DOHH2 (cell line): ENCODE data around the gene ZBTB44.

Source experiments
- H3F3A ChIP-seq: fragments of 200-600 bp; sonication (generic), shearing (Covaris generic); 2 replicates; pipeline ENCODE4 v1.6.0; 2016; ENCODE audit warnings: antibody characterized with exemption, mild to moderate bottlenecking; ENCODE audit not compliant: control insufficient read depth, insufficient read depth
- H3K27ac ChIP-seq: fragments of 200-600 bp; sonication (generic); 2 replicates; pipeline ENCODE4 v1.5.1; 2014; ENCODE audit warnings: low read depth, mild to moderate bottlenecking, low read length, moderate library complexity
- H3K27me3 ChIP-seq: fragments of 200-600 bp; sonication (generic); 2 replicates; pipeline ENCODE4 v1.6.1; 2014; ENCODE audit warnings: mild to moderate bottlenecking, low read length, mixed read lengths; ENCODE audit not compliant: control insufficient read depth
- H3K36me3 ChIP-seq: fragments of 200-600 bp; sonication (generic); 2 replicates; pipeline ENCODE4 v1.6.1; 2014; ENCODE audit warnings: mild to moderate bottlenecking, low read length, moderate library complexity, mixed read lengths; ENCODE audit not compliant: control insufficient read depth
- H3K4me1 ChIP-seq: fragments of 200-600 bp; sonication (generic); 2 replicates; pipeline ENCODE4 v1.6.1; 2014; ENCODE audit warnings: mild to moderate bottlenecking, low read length, mixed read lengths; ENCODE audit not compliant: control insufficient read depth
- H3K4me2 ChIP-seq: fragments of 200-600 bp; sonication (generic); 2 replicates; pipeline ENCODE4 v1.6.0; 2014; ENCODE audit warnings: mild to moderate bottlenecking, low read length, moderate library complexity
- H3K4me3 ChIP-seq: fragments of 200-600 bp; sonication (generic); 2 replicates; pipeline ENCODE4 v1.5.1; 2014; ENCODE audit warnings: mild to moderate bottlenecking, low read length, mixed read lengths
- H3K79me2 ChIP-seq: fragments of 200-600 bp; sonication (generic); 2 replicates; pipeline ENCODE4 v1.6.1; 2014; ENCODE audit warnings: mild to moderate bottlenecking, low read length, mixed read lengths; ENCODE audit not compliant: control insufficient read depth
- H3K9me2 ChIP-seq: fragments of 200-600 bp; sonication (generic); replicated peaks from 2 replicates; pipeline ENCODE4 v1.6.1; 2014; ENCODE audit warnings: mild to moderate bottlenecking, low read length, mixed read lengths; ENCODE audit not compliant: control insufficient read depth
- H3K9me3 ChIP-seq: fragments of 200-600 bp; sonication (generic); 2 replicates; pipeline ENCODE4 v1.6.1; 2014; ENCODE audit warnings: antibody characterized with exemption, low read length, mixed read lengths; ENCODE audit not compliant: control insufficient read depth, insufficient read depth
- H4K20me1 ChIP-seq: fragments of 200-600 bp; sonication (generic); 2 replicates; pipeline ENCODE4 v1.6.0; 2014; ENCODE audit warnings: low read depth, mild to moderate bottlenecking, antibody characterized with exemption, low read length, moderate library complexity; ENCODE audit not compliant: control insufficient read depth, insufficient read depth
- EZH2phosphoT487 ChIP-seq: fragments of 200-600 bp; sonication (generic); IDR thresholded peaks from 2 replicates; pipeline ENCODE4 v1.6.1; 2017; ENCODE audit warnings: borderline replicate concordance, mild to moderate bottlenecking, antibody characterized with exemption, low read length, moderate library complexity, mixed read lengths
- TF ChIP-seq, protein P1 (sequence below): fragments of 200-600 bp; sonication (generic); IDR thresholded peaks from one replicate; pipeline ENCODE4 v1.5.1; 2014; ENCODE audit warnings: antibody characterized with exemption, mild to moderate bottlenecking, low read depth, low read length; ENCODE audit not compliant: poor library complexity, severe bottlenecking

ZBTB44 gene

DNA sequence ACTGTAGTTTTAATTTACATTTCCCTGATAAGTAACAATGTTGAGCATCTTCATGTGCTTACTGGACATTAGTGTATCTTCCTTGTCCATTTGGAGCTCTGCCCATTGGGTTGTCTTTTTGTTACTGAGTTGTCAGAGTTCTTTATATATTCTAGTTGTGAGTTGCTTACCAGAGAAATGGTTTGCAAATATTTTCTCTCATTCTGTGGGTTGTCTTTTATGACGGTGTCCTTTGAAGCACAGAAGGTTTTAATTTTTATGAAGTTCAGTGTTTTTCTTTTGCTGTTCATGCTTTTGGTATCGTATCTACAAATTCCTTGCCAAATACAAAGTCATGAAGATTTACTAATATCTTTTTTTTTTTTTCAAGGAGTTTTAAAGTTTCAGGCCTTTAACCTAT is 42.4 kb downstream of the ZBTB44 start:
- TF ChIP-seq, protein P1, sequence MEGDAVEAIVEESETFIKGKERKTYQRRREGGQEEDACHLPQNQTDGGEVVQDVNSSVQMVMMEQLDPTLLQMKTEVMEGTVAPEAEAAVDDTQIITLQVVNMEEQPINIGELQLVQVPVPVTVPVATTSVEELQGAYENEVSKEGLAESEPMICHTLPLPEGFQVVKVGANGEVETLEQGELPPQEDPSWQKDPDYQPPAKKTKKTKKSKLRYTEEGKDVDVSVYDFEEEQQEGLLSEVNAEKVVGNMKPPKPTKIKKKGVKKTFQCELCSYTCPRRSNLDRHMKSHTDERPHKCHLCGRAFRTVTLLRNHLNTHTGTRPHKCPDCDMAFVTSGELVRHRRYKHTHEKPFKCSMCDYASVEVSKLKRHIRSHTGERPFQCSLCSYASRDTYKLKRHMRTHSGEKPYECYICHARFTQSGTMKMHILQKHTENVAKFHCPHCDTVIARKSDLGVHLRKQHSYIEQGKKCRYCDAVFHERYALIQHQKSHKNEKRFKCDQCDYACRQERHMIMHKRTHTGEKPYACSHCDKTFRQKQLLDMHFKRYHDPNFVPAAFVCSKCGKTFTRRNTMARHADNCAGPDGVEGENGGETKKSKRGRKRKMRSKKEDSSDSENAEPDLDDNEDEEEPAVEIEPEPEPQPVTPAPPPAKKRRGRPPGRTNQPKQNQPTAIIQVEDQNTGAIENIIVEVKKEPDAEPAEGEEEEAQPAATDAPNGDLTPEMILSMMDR = no peak
- no peak for TF ChIP-seq EZH2phosphoT487
- H3K27me3 ChIP-seq = no peaks in the 10 kb centered on the region
- no peaks in the 10 kb centered on the region; the same call in 1 of the 2 replicates for H4K20me1 ChIP-seq
- H3K27ac ChIP-seq = no peak overlapping the region
- H3K79me2 ChIP-seq = peaks cover 48% of the 10 kb centered on the region
- H3K4me2 ChIP-seq = no peak overlapping the region
- H3F3A ChIP-seq = peaks cover 4% of the 10 kb centered on the region; the same call in 1 of the 2 replicates
- no peaks in the 10 kb centered on the region for H3K9me3 ChIP-seq
- H3K4me1 ChIP-seq = peaks cover 24% of the 10 kb centered on the region
- no peak overlapping the region for H3K4me3 ChIP-seq
- no peaks in the 10 kb centered on the region for H3K9me2 ChIP-seq
- peaks cover 22% of the 10 kb centered on the region for H3K36me3 ChIP-seq

DNA sequence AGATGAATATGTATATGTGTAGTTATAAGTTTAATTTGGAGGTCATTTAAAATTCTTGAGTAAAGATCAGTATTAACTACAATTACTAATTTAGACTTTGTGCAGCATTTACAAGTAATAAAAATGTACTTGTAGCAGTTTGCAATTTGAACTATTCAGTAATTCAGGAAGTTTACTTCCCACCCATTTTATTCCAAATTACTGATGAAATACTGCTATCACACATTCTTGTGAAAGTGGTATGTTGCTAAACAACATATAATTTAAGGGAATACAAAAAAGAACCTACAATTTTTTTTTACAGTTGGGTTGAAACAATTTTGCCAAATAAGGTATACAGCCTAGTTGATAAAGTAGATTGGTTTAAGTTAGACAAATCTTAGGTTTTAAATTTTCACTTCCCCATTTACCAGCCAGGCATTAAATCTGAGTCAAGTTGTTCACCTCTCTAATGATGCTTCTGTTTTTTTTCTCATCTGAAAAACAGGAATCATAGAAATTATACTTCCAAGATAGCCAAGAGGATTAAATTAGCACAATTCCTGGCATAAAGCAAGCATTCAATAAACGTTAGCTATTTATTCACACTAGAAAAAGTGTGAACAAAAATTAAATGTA is 45.3 kb downstream of the ZBTB44 start:
- Histone ChIP-seq H4K20me1 (no peaks in the 10 kb centered on the region; the same call in 1 of the 2 replicates), H3K4me3 (no peak overlapping the region), H3K27ac (0 out of 2 replicates have a peak overlapping the region, but pooled peaks have one; percentile 19), H3K36me3 (peaks cover 37% of the 10 kb centered on the region), H3K9me2 (no peaks in the 10 kb centered on the region), H3K9me3 (no peaks in the 10 kb centered on the region), H3K79me2 (peaks cover 43% of the 10 kb centered on the region), H3K4me2 (peak overlapping the region; percentile 27; the same call in 1 of the 2 replicates), H3K27me3 (no peaks in the 10 kb centered on the region), H3K4me1 (peaks cover 24% of the 10 kb centered on the region), H3F3A (peaks cover 4% of the 10 kb centered on the region; the same call in 1 of the 2 replicates)
- TF ChIP-seq, protein P1 = no peak
- no peak for TF ChIP-seq EZH2phosphoT487

GRCh38 chr11:130263351-130263750 is 51.4 kb downstream of the ZBTB44 start:
- Histone ChIP-seq H3K36me3 (peaks cover 67% of the 10 kb centered on the region), H3K4me2 (no peak overlapping the region), H3K9me3 (no peaks in the 10 kb centered on the region), H3K27me3 (no peaks in the 10 kb centered on the region), H3K79me2 (peaks cover 54% of the 10 kb centered on the region), H3K4me3 (no peak overlapping the region), H4K20me1 (no peaks in the 10 kb centered on the region; the same call in 1 of the 2 replicates), H3F3A (no peaks in the 10 kb centered on the region; the same call in 1 of the 2 replicates), H3K4me1 (peaks cover 5% of the 10 kb centered on the region; the same call in 1 of the 2 replicates), H3K27ac (no peak overlapping the region), H3K9me2 (no peaks in the 10 kb centered on the region)
- no peak for TF ChIP-seq EZH2phosphoT487
- TF ChIP-seq, protein P1 = no peak
